ENCODE measurements around the gene NBPF1. TPM values are rescaled to one million over a fixed set of nuclear protein-coding genes. Genes with fewer than 3 reads are reported as not detected.
"Not testable (repeated sequence)": the region's sequence is repeated elsewhere in the genome, so short reads cannot be mapped to it uniquely, and the experiment has no call there.

The NBPF1 gene
- total and polyA plus RNA-seq, 12 donors: 2.8 to 15.2 (median 11.0) TPM

GRCh38 chr1:16625497-16626408, 12.4 kb upstream of the NBPF1 start:
- H3K27me3 ChIP-seq: no peaks in the 10 kb centered on the region
- WGBS, 2 donors: 88 to 92% methylated on average over 25 of the region's 25 CpGs
- intact Hi-C loops (cut with DNase I): no loop called here
- H3K9me3 ChIP-seq: no peaks in the 10 kb centered on the region
- no peak overlapping the region for H3K27ac ChIP-seq
- TF ChIP-seq, protein P1, sequence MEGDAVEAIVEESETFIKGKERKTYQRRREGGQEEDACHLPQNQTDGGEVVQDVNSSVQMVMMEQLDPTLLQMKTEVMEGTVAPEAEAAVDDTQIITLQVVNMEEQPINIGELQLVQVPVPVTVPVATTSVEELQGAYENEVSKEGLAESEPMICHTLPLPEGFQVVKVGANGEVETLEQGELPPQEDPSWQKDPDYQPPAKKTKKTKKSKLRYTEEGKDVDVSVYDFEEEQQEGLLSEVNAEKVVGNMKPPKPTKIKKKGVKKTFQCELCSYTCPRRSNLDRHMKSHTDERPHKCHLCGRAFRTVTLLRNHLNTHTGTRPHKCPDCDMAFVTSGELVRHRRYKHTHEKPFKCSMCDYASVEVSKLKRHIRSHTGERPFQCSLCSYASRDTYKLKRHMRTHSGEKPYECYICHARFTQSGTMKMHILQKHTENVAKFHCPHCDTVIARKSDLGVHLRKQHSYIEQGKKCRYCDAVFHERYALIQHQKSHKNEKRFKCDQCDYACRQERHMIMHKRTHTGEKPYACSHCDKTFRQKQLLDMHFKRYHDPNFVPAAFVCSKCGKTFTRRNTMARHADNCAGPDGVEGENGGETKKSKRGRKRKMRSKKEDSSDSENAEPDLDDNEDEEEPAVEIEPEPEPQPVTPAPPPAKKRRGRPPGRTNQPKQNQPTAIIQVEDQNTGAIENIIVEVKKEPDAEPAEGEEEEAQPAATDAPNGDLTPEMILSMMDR (IDR thresholded peaks at IDR 0.05): no peak
- H3K4me3 ChIP-seq: no peak overlapping the region
- peak in 2 of 8 donors; percentile 2 to 7 for ATAC-seq
- DNase-seq: no peak
- peaks cover 0 to 1% (median 0%) of the 10 kb centered on the region in 9 donors for H3K4me1 ChIP-seq
- peaks cover 14 to 99% (median 71%) of the 10 kb centered on the region in 9 donors for H3K36me3 ChIP-seq

- peaks cover 10 to 94% (median 59%) of the 10 kb centered on the region in 9 donors for H3K36me3 ChIP-seq
- H3K27ac ChIP-seq, H3K27me3 ChIP-seq, H3K9me3 ChIP-seq, H3K4me1 ChIP-seq, DNase-seq, H3K4me3 ChIP-seq: not testable (repeated sequence)
- WGBS, 2 donors: 87 to 89% methylated on average over 27 of the region's 27 CpGs
- ATAC-seq: peak in 3 of 8 donors; percentile 2 to 5 (median 3)
- intact Hi-C loops (cut with DNase I): loop anchor here in 7 of 10 donors (2.0 to 5.0 kb wide), 4 partner anchors 318 to 325 kb away; no protein-coding TSS in a partner anchor
Measured at GRCh38 chr1:16623812-16624719, 10.7 kb upstream of the NBPF1 start.

DNA sequence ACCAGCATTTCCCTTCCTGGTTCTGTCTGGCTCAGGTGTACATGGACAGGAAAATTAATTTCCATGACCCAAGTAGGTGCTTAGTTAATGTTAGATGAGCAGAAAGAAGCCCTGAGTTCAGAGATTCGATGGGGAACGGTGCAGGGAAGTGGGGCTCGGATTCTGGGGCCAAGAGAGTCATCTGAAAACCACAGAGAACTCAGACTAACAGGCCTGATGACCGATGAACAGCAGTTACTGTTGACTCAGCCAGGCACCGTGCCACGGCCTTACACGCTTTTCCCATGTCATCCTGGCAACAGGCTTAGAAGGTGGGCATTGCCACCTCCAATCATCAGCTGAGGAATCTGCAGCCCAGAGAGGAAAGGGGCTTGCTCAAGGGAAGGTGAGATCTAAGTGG, 10.0 kb upstream of the NBPF1 start:
- not testable (repeated sequence) for H3K9me3 ChIP-seq, DNase-seq, ATAC-seq, H3K27ac ChIP-seq, H3K4me3 ChIP-seq, H3K27me3 ChIP-seq, H3K4me1 ChIP-seq
- peaks cover 9 to 93% (median 56%) of the 10 kb centered on the region in 9 donors for H3K36me3 ChIP-seq
- intact Hi-C loops (cut with DNase I): loop anchor here in 7 of 10 donors (2.0 to 5.0 kb wide), 4 partner anchors 319 to 325 kb away; no protein-coding TSS in a partner anchor
- WGBS, 2 donors: 89 to 90% methylated on average over 7 of the region's 7 CpGs

GRCh38 chr1:16621681-16622315, 8.4 kb upstream of the NBPF1 start:
- DNase-seq, H3K27me3 ChIP-seq, H3K4me1 ChIP-seq, H3K9me3 ChIP-seq, H3K4me3 ChIP-seq, H3K27ac ChIP-seq, ATAC-seq: not testable (repeated sequence)
- WGBS, 2 donors: 95 to 96% methylated on average over 9 of the region's 9 CpGs
- intact Hi-C loops (cut with DNase I): loop anchor here in 8 of 10 donors (1.0 to 5.0 kb wide), 5 partner anchors 321 to 330 kb away; no protein-coding TSS in a partner anchor
- peaks cover 6 to 94% (median 50%) of the 10 kb centered on the region in 9 donors for H3K36me3 ChIP-seq

GRCh38 chr1:16621300-16621658, 7.9 kb upstream of the NBPF1 start:
- Histone ChIP-seq H3K9me3 (no peaks in the 10 kb centered on the region), H3K27me3 (no peaks in the 10 kb centered on the region), H3K36me3 (peaks cover 6 to 89% (median 46%) of the 10 kb centered on the region in 9 donors), H3K27ac (no peak overlapping the region), H3K4me1 (peaks cover 0 to 4% (median 0%) of the 10 kb centered on the region in 9 donors), H3K4me3 (no peak overlapping the region)
- ATAC-seq (peak in 1 of 8 donors; percentile 1), DNase-seq (no peak)
- 93 to 96% methylated on average over 2 of the region's 2 CpGs for WGBS, 2 donors
- TF ChIP-seq, protein P1 (IDR thresholded peaks at IDR 0.05): peak in 4 of 9 donors; percentile 3 to 28 (median 5)
- intact Hi-C loops (cut with DNase I): loop anchor here in 4 of 10 donors (1.0 to 5.0 kb wide), 3 partner anchors 321 to 330 kb away; no protein-coding TSS in a partner anchor

GRCh38 chr1:16619803-16620501, 6.6 kb upstream of the NBPF1 start:
- not testable (repeated sequence) for H3K27ac ChIP-seq, H3K27me3 ChIP-seq, DNase-seq, H3K4me3 ChIP-seq, H3K9me3 ChIP-seq, H3K4me1 ChIP-seq
- intact Hi-C loops (cut with DNase I): loop anchor here in 4 of 10 donors (5.0 to 10.0 kb wide), 4 partner anchors 105 to 327 kb away; partner anchors contain the start of genes CROCC (in 1 of the 4) and RNU1-1 (in 1 of the 4)
- ATAC-seq: peak in 3 of 8 donors; percentile 4 to 14 (median 10)
- whole genome bisulfite sequencing, 2 donors: 90 to 93% methylated on average over 21 of the region's 21 CpGs
- peaks cover 0 to 76% (median 35%) of the 10 kb centered on the region in 9 donors for H3K36me3 ChIP-seq

Data from heart right ventricle (tissue), 16 donors.